Breast epithelium (tissue), 3 donors: Measurements from ENCODE around the gene PPM1L.

Source experiments
- POLR2A ChIP-seq: fragments of 450-650 bp; IDR thresholded peaks from one replicate; pipeline ENCODE4 v1.6.1; 2016; ENCODE audit warnings: antibody characterized with exemption, mild to moderate bottlenecking, moderate library complexity
- POLR2AphosphoS5 ChIP-seq, 3 donors: sonication (generic); formaldehyde crosslinking; IDR thresholded peaks; one replicate each; pipeline ENCODE4 v1.6.1; 2017; ENCODE audit warnings: antibody characterized with exemption in 3 of 3
- TF ChIP-seq, protein P1 (sequence below), 3 donors: fragments of 450-650 bp; IDR thresholded peaks; one replicate each; pipeline ENCODE4 v1.5.1; 2016 to 2017; ENCODE audit warnings: antibody characterized with exemption in 3 of 3, mild to moderate bottlenecking in 3 of 3, moderate library complexity in 3 of 3

- TF ChIP-seq, protein P1, sequence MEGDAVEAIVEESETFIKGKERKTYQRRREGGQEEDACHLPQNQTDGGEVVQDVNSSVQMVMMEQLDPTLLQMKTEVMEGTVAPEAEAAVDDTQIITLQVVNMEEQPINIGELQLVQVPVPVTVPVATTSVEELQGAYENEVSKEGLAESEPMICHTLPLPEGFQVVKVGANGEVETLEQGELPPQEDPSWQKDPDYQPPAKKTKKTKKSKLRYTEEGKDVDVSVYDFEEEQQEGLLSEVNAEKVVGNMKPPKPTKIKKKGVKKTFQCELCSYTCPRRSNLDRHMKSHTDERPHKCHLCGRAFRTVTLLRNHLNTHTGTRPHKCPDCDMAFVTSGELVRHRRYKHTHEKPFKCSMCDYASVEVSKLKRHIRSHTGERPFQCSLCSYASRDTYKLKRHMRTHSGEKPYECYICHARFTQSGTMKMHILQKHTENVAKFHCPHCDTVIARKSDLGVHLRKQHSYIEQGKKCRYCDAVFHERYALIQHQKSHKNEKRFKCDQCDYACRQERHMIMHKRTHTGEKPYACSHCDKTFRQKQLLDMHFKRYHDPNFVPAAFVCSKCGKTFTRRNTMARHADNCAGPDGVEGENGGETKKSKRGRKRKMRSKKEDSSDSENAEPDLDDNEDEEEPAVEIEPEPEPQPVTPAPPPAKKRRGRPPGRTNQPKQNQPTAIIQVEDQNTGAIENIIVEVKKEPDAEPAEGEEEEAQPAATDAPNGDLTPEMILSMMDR (IDR thresholded peaks at IDR 0.05) = no peak
- TF ChIP-seq POLR2AphosphoS5 (IDR thresholded peaks at IDR 0.05) (no peak), POLR2A (no peak)
Measured at GRCh38 chr3:160980740-160981139, 224.7 kb downstream of the PPM1L start.
